ENCODE data around the gene STAM.

STAM gene

GRCh38 chr10:17734432-17735080, 90.6 kb downstream of the STAM start:
- DNase-seq: no peak

- no peak for DNase-seq
Observed at GRCh38 chr10:17735166-17735941, 91.4 kb downstream of the STAM start.

- no peak for DNase-seq
Observed at GRCh38 chr10:17736223-17736622, 92.3 kb downstream of the STAM start.

GRCh38 chr10:17737027-17737965, 93.3 kb downstream of the STAM start:
- no peak for DNase-seq

- no peak for DNase-seq
Observed at GRCh38 chr10:17740668-17741067, 96.7 kb downstream of the STAM start.

GRCh38 chr10:17742918-17743317, 99.0 kb downstream of the STAM start:
- DNase-seq: no peak

GRCh38 chr10:17743437-17743836, 99.5 kb downstream of the STAM start:
- DNase-seq: no peak

- no peak for DNase-seq
Observed at GRCh38 chr10:17744341-17744861, 100.5 kb downstream of the STAM start.

- DNase-seq: no peak
Observed at GRCh38 chr10:17747883-17748550, 104.1 kb downstream of the STAM start.

- DNase-seq: no peak
Observed at GRCh38 chr10:17749890-17750289, 105.9 kb downstream of the STAM start.

- no peak for DNase-seq
Observed at GRCh38 chr10:17751781-17752445, 108.0 kb downstream of the STAM start, which contains the start of gene TMEM236. TMEM236 (plus strand) TSS chr10:17752201; CDS start chr10:17752296, 95 bp downstream.

GRCh38 chr10:17756557-17757217, 112.7 kb downstream of the STAM start:
- no peak for DNase-seq

GRCh38 chr10:17758200-17758599, 114.2 kb downstream of the STAM start:
- DNase-seq: no peak

GRCh38 chr10:17758896-17759295, 114.9 kb downstream of the STAM start:
- no peak for DNase-seq

GRCh38 chr10:17764142-17764541, 120.2 kb downstream of the STAM start:
- no peak for DNase-seq

GRCh38 chr10:17765602-17766001, 121.7 kb downstream of the STAM start:
- no peak for DNase-seq
